Panc1 (cell line): ENCODE measurements around the gene CDH12. TPM values are rescaled to one million over a fixed set of nuclear protein-coding genes. Genes with fewer than 3 reads are reported as not detected.

Source experiments
- ATAC-seq: fragments of 200-7000 bp; cut with Tn5 transposase; 2 replicates; pipeline ENCODE4 v1.9.1; 2020; ENCODE audit warnings: mild to moderate bottlenecking, moderate library complexity
- BruUV-seq: library from RNA; stranded (reverse); fragments of 400-500 nt; replicated peaks from 2 replicates; lab custom pipeline; 2021; lab: Mats Ljungman, UMichigan
- CTCF ChIA-PET: fragments of 300-600 bp; sonication (Branson Sonifier 250); formaldehyde crosslinking; loops from one replicate; lab custom pipeline; 2022; ENCODE audit warnings: antibody characterized with exemption; lab: Charles Lee
- POLR2A ChIA-PET: fragments of 300-600 bp; sonication (Branson Sonifier 250); formaldehyde crosslinking; loops from one replicate; lab custom pipeline; 2022; ENCODE audit warnings: antibody characterized with exemption; lab: Charles Lee
- DNase-seq: peaks from one replicate; pipeline ENCODE4 v3.0.0-alpha.2; 2010; ENCODE audit warnings: low read depth, low spot score
- H3K27ac ChIP-seq: 2 replicates; pipeline ENCODE4 v1.5.1; 2011; ENCODE audit warnings: mild to moderate bottlenecking, low read length, inconsistent platforms
- H3K27me3 ChIP-seq: fragments of 200-500 bp; sonication (Bioruptor generic); 2 replicates; pipeline ENCODE4 v1.6.0; 2014; ENCODE audit warnings: low read length, inconsistent platforms; ENCODE audit not compliant: control insufficient read depth, insufficient read depth
- H3K36me3 ChIP-seq: fragments of 200-500 bp; sonication (Bioruptor generic); 2 replicates; pipeline ENCODE4 v1.5.1; 2014; ENCODE audit warnings: inconsistent platforms, mild to moderate bottlenecking, low read length, moderate library complexity; ENCODE audit not compliant: control insufficient read depth, insufficient read depth
- H3K4me1 ChIP-seq: 2 replicates; pipeline ENCODE4 v1.5.1; 2011; ENCODE audit warnings: inconsistent platforms, mild to moderate bottlenecking, low read length, moderate library complexity; ENCODE audit not compliant: control insufficient read depth, insufficient read depth
- H3K4me3 ChIP-seq, 2 experiments: 2 replicates each; pipeline ENCODE4 v1.5.1; 2011 to 2012; ENCODE audit warnings: low read depth in 2 of 2, low read length in 2 of 2, mild to moderate bottlenecking in 2 of 2, inconsistent platforms in 1 of 2, moderate library complexity in 1 of 2
- H3K9me3 ChIP-seq: fragments of 200-500 bp; sonication (Bioruptor generic); 2 replicates; pipeline ENCODE4 v1.5.1; 2014; ENCODE audit warnings: low read depth, mild to moderate bottlenecking, inconsistent platforms, low read length, moderate library complexity; ENCODE audit not compliant: control insufficient read depth, insufficient read depth
- CTCF ChIP-seq: fragments of 450-650 bp; IDR thresholded peaks from 2 replicates; pipeline ENCODE4 v1.5.1; 2017; ENCODE audit warnings: mild to moderate bottlenecking
- POLR2AphosphoS5 ChIP-seq: IDR thresholded peaks from 2 replicates; pipeline ENCODE4 v1.6.1; 2012; ENCODE audit warnings: mild to moderate bottlenecking, low read depth, low read length, moderate library complexity
- REST ChIP-seq, 2 experiments: IDR thresholded peaks; 2 replicates each; pipeline ENCODE4 v1.6.1; 2011 to 2012; ENCODE audit warnings: low read depth in 2 of 2, control low read depth in 1 of 2, low read length in 1 of 2, mild to moderate bottlenecking in 1 of 2, moderate library complexity in 1 of 2; ENCODE audit not compliant: insufficient read depth in 1 of 2
- SIN3A ChIP-seq: IDR thresholded peaks from 2 replicates; pipeline ENCODE4 v1.6.1; 2012; ENCODE audit warnings: low read depth, mild to moderate bottlenecking, low read length, moderate library complexity, borderline replicate concordance; ENCODE audit not compliant: insufficient read depth
- TCF7L2 ChIP-seq: IDR thresholded peaks from 2 replicates; pipeline ENCODE4 v1.6.1; 2011; ENCODE audit warnings: mild to moderate bottlenecking, low read depth, low read length, inconsistent platforms
- in situ Hi-C: cut with HindIII; loops from 2 replicates; pipeline ENCODE4 v1.10.0; 2016; ENCODE audit warnings: low sequenced_read_pairs, low pct_unique_long_range_greater_than_20kb
- intact Hi-C: fragments of 100-400 bp; cut with micrococcal nuclease; formaldehyde crosslinking; loops from one replicate; pipeline ENCODE4 v1.10.0; 2022; ENCODE audit not compliant: unreplicated experiment
- total RNA-seq: library from RNA; stranded (reverse); gene quantifications from one replicate; pipeline ENCODE4 v1.2.1, GENCODE V29; 2021; ENCODE audit not compliant: unreplicated experiment

Gene CDH12
- total RNA-seq, 1 experiment from 2014 or later: not detected

GRCh38 chr5:22567983-22568382 is 285.2 kb downstream of the CDH12 start:
- Histone ChIP-seq H3K4me3 (no peak overlapping the region), H3K27me3 (no peaks in the 10 kb centered on the region), H3K36me3 (no peaks in the 10 kb centered on the region), H3K27ac (no peak overlapping the region), H3K4me1 (no peaks in the 10 kb centered on the region), H3K9me3 (no peaks in the 10 kb centered on the region)
- ChIA-PET POLR2A (no interaction called here), CTCF (no interaction called here)
- intact Hi-C loops: no loop called here
- BruUV-seq: no TSS peak
- TF ChIP-seq REST (IDR thresholded peaks at IDR 0.05; ENCODE audit: insufficient read depth in 1 of 2, low read depth in 2 of 2, low read length in 1 of 2) (no peak), POLR2AphosphoS5 (no peak), TCF7L2 (no peak), CTCF (no peak), SIN3A (no peak)
- in situ Hi-C loops: no loop called here
- ATAC-seq (no peak), DNase-seq (no peak)

GRCh38 chr5:22560147-22560546 is 293.0 kb downstream of the CDH12 start:
- H3K9me3 ChIP-seq: no peaks in the 10 kb centered on the region
- intact Hi-C loops: no loop called here
- no peaks in the 10 kb centered on the region for H3K27me3 ChIP-seq
- no peaks in the 10 kb centered on the region for H3K36me3 ChIP-seq
- no peaks in the 10 kb centered on the region for H3K4me1 ChIP-seq
- BruUV-seq: no TSS peak
- ATAC-seq: no peak
- CTCF ChIA-PET: no interaction called here
- H3K4me3 ChIP-seq: no peak overlapping the region
- TF ChIP-seq POLR2AphosphoS5 (no peak), TCF7L2 (no peak), SIN3A (no peak), REST (IDR thresholded peaks at IDR 0.05; ENCODE audit: insufficient read depth in 1 of 2, low read depth in 2 of 2, low read length in 1 of 2) (no peak), CTCF (no peak)
- in situ Hi-C loops: no loop called here
- no peak for DNase-seq
- no peak overlapping the region for H3K27ac ChIP-seq
- POLR2A ChIA-PET: no interaction called here
